PFSK-1 (cell line): ENCODE data around the gene MTHFSD.

ENCODE experiments used
- POLR2AphosphoS5 ChIP-seq: IDR thresholded peaks from 2 replicates; pipeline ENCODE4 v1.6.1; 2012; ENCODE audit warnings: low read depth, mild to moderate bottlenecking, control low read depth, low read length, moderate library complexity
- REST ChIP-seq, 2 experiments: IDR thresholded peaks; 2 replicates each; pipeline versions ENCODE4 v1.6.1 to v1.8.0; 2011 to 2012; ENCODE audit warnings: low read depth in 2 of 2, low read length in 2 of 2, control low read depth in 1 of 2, inconsistent platforms in 1 of 2, mild to moderate bottlenecking in 1 of 2, moderate library complexity in 1 of 2; ENCODE audit not compliant: insufficient read depth in 1 of 2
- TAF1 ChIP-seq: IDR thresholded peaks from 2 replicates; pipeline ENCODE4 v1.6.1; 2012; ENCODE audit warnings: low read length, control low read depth, borderline replicate concordance; ENCODE audit not compliant: insufficient read depth

- TF ChIP-seq POLR2AphosphoS5, result no peak
- no peak for TF ChIP-seq TAF1
- no peak for TF ChIP-seq REST (IDR thresholded peaks at IDR 0.05; ENCODE audit: insufficient read depth in 1 of 2, low read depth in 2 of 2, low read length in 2 of 2)
Measured at GRCh38 chr16:86540894-86541293, 14.1 kb downstream of the MTHFSD start.
